ENCODE results near the gene ZSWIM7.

The ZSWIM7 gene

GRCh38 chr17:15967706-15968399, 31.7 kb downstream of the ZSWIM7 start:
- H3K27ac ChIP-seq = peak overlapping the region; percentile 59; the same call in 1 of the 2 replicates
- TF ChIP-seq CTCF (conservative IDR thresholded peaks at IDR 0.05) (no peak), ZFX (IDR thresholded peaks at IDR 0.05) (no peak)

DNA sequence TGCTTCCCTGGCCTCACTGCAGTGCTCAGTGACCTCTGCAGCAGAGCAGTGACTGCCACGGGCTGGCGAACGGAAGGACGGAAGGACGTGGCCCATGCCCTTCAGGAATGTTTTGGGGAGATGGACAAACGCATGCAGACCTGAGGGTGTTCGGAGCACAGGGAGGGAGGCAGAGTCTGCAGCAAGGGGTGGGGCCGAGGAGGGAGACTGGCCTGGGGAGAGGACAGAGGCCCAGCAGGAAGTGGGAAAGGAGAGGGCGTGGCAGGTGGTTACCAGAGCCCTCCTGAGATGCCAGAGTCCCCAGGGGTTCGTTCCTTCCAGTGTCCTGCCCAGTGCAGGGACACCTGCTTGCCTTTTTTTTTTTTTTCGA, 32.6 kb downstream of the ZSWIM7 start:
- H3K27ac ChIP-seq = peak overlapping the region; percentile 59
- no peak for TF ChIP-seq CTCF (conservative IDR thresholded peaks at IDR 0.05)
- TF ChIP-seq ZFX (IDR thresholded peaks at IDR 0.05) = no peak

DNA sequence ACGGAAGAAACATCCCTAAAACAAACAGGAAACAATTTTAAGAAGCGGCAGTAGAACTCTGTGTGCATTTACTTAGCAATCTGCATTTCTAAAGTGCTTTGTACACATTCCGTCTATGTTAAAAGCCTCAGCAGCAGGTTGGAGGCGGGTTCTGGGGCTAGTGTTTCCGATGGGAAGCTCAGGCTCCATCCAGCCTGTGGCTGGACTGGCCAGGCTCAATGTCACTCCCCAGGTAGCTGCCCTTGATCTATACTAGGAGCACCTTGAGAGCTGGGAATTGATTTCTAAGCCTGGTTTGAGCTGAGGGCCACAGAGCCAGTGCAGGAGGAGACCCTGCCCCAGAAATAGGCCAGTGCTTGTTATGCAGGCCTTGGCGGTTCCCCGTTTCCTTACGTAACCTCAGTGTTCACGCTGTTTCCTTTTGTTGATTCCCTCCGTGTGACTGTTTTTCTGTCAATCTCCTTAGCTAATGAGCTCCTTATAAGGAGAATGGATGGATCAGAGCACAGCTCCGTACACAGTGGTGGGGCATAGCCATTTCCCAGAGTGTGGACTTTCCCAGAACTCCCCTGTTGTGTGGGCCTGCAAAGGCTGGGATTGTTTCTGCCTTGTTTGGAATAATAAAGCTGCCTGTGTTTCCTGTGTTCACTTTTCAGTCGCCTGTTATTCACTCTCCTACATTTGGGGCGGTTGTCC, 33.2 kb downstream of the ZSWIM7 start:
- H3K27ac ChIP-seq = peak overlapping the region; percentile 59
- TF ChIP-seq CTCF (conservative IDR thresholded peaks at IDR 0.05) (no peak), ZFX (IDR thresholded peaks at IDR 0.05) (no peak)

GRCh38 chr17:15965528-15965927, 34.0 kb downstream of the ZSWIM7 start:
- H3K27ac ChIP-seq = peak overlapping the region; percentile 32

GRCh38 chr17:15963670-15964110, 35.8 kb downstream of the ZSWIM7 start:
- TF ChIP-seq ZFX (IDR thresholded peaks at IDR 0.05) = no peak
- TF ChIP-seq CTCF (conservative IDR thresholded peaks at IDR 0.05) = no peak
- H3K27ac ChIP-seq = no peak overlapping the region

More at GRCh38 chr17:15965528-15965927, 34.0 kb downstream of the ZSWIM7 start:
- TF ChIP-seq ZFX (IDR thresholded peaks at IDR 0.05) (no peak), CTCF (conservative IDR thresholded peaks at IDR 0.05) (no peak)

DNA sequence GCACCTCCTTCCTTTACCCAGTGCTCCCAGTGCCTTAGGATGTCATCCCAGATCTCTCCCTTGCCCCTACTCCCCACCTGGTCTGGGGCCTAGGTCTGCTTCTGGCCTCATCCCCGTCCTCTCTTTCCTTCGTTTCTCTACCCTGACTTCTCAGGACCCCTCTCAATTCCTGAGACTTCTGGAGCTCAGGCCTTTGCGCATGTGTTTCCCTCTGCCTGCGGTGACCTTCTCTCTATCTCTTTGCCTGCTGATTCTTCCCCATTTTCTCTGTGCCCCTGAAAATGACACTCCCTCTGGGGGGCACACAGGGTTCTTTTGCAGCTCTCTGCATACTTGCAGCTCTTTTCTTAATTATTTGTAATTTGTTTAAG, 41.0 kb downstream of the ZSWIM7 start:
- no peak for TF ChIP-seq CTCF (conservative IDR thresholded peaks at IDR 0.05)
- no peak for TF ChIP-seq ZFX (IDR thresholded peaks at IDR 0.05)
- no peak overlapping the region for H3K27ac ChIP-seq

- no peak overlapping the region for H3K27ac ChIP-seq
- no peak for TF ChIP-seq ZFX (IDR thresholded peaks at IDR 0.05)
- no peak for TF ChIP-seq CTCF (conservative IDR thresholded peaks at IDR 0.05)
Observed at GRCh38 chr17:15957608-15958307, 41.7 kb downstream of the ZSWIM7 start.

Data from C4-2B (cell line).